Adrenal gland (tissue), 5 donors: ENCODE results near the gene AGAP1.

Source experiments
- POLR2A ChIP-seq, 2 donors: fragments of 450-650 bp; IDR thresholded peaks; one replicate each; pipeline ENCODE4 v1.6.1; 2017; ENCODE audit warnings: antibody characterized with exemption in 2 of 2, mild to moderate bottlenecking in 2 of 2, moderate library complexity in 1 of 2
- TF ChIP-seq, protein P1 (sequence below), 6 experiments: fragments of 450-650 bp in 4 of 6; fragments of 200-600 bp in 2 of 6; sonication (generic) in 1 of 6; IDR thresholded peaks; 1 replicate in 5 of 6; 2 replicates in 1 of 6; pipeline versions ENCODE4 v1.5.1 to v1.8.0; 2016 to 2021; ENCODE audit warnings: antibody characterized with exemption in 6 of 6, mild to moderate bottlenecking in 2 of 6, moderate library complexity in 1 of 6
- donor health status: DM: no; HTN: no; CAD: no.

DNA sequence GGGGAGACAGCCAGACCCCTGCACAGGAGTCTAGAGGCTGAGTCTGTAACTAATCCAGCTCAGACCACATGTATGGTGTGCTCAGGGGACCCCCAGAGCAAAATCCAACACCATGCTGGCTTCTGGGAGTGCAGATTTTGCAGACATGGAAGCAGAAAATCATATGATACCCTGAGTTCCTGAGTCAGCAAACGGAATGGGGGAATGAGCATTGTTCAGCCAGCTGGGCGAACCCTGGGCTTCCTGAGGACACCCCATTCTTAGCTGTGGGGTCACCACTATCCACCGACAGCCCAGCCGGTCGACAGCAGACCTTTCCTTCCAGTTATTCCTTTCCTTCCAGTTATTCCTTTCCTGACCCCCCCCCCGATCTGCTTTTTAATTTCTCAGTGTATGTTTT lies 351.4 kb downstream of the AGAP1 start:
- TF ChIP-seq, protein P1, sequence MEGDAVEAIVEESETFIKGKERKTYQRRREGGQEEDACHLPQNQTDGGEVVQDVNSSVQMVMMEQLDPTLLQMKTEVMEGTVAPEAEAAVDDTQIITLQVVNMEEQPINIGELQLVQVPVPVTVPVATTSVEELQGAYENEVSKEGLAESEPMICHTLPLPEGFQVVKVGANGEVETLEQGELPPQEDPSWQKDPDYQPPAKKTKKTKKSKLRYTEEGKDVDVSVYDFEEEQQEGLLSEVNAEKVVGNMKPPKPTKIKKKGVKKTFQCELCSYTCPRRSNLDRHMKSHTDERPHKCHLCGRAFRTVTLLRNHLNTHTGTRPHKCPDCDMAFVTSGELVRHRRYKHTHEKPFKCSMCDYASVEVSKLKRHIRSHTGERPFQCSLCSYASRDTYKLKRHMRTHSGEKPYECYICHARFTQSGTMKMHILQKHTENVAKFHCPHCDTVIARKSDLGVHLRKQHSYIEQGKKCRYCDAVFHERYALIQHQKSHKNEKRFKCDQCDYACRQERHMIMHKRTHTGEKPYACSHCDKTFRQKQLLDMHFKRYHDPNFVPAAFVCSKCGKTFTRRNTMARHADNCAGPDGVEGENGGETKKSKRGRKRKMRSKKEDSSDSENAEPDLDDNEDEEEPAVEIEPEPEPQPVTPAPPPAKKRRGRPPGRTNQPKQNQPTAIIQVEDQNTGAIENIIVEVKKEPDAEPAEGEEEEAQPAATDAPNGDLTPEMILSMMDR (IDR thresholded peaks at IDR 0.05), result no peak
- no peak for TF ChIP-seq POLR2A (IDR thresholded peaks at IDR 0.05)
